Loucy (cell line): Measurements from ENCODE around the gene MEGF6.

Experiments
- EZH2phosphoT487 ChIP-seq: fragments of 200-600 bp; IDR thresholded peaks from 2 replicates; pipeline ENCODE4 v1.6.1; 2018; ENCODE audit warnings: antibody characterized with exemption, mild to moderate bottlenecking, moderate library complexity, borderline replicate concordance
- TF ChIP-seq, protein P1 (sequence below): fragments of 200-600 bp; sonication (generic); conservative IDR thresholded peaks from 2 replicates; pipeline ENCODE4 v1.5.1; 2014; ENCODE audit warnings: mild to moderate bottlenecking, antibody characterized with exemption, low read length

GRCh38 chr1:3569436-3569835, 41.9 kb downstream of the MEGF6 start:
- TF ChIP-seq, protein P1, sequence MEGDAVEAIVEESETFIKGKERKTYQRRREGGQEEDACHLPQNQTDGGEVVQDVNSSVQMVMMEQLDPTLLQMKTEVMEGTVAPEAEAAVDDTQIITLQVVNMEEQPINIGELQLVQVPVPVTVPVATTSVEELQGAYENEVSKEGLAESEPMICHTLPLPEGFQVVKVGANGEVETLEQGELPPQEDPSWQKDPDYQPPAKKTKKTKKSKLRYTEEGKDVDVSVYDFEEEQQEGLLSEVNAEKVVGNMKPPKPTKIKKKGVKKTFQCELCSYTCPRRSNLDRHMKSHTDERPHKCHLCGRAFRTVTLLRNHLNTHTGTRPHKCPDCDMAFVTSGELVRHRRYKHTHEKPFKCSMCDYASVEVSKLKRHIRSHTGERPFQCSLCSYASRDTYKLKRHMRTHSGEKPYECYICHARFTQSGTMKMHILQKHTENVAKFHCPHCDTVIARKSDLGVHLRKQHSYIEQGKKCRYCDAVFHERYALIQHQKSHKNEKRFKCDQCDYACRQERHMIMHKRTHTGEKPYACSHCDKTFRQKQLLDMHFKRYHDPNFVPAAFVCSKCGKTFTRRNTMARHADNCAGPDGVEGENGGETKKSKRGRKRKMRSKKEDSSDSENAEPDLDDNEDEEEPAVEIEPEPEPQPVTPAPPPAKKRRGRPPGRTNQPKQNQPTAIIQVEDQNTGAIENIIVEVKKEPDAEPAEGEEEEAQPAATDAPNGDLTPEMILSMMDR: no peak
- TF ChIP-seq EZH2phosphoT487: no peak
